Measurements from ENCODE around the gene PUM2.

- TF ChIP-seq POLR2A (IDR thresholded peaks at IDR 0.05; ENCODE audit: control extremely low read depth in 1 of 2, low read depth in 2 of 2, low read length in 2 of 2) (no peak), CTCF (IDR thresholded peaks at IDR 0.05; ENCODE audit: control extremely low read depth in 1 of 3, insufficient read depth in 1 of 3, low read depth in 1 of 3, low read length in 3 of 3) (no peak), RAD21 (IDR thresholded peaks at IDR 0.05 in 1 of 2, conservative IDR thresholded peaks at IDR 0.05 in 1 of 2; ENCODE audit: low read depth in 2 of 2, low read length in 2 of 2) (no peak), EZH2 (IDR thresholded peaks at IDR 0.05; ENCODE audit: low read depth, low read length, severe bottlenecking) (no peak), ZNF274 (IDR thresholded peaks at IDR 0.05; ENCODE audit: borderline replicate concordance, extremely low read depth, low read length) (no peak), HDAC6 (IDR thresholded peaks at IDR 0.05; ENCODE audit: low read depth, low read length) (no peak), E2F6 (IDR thresholded peaks at IDR 0.05) (no peak), TAF7 (optimal IDR thresholded peaks at IDR 0.05; ENCODE audit: borderline replicate concordance, low read depth, low read length) (no peak), SIN3A (conservative IDR thresholded peaks at IDR 0.05 in 1 of 2, IDR thresholded peaks at IDR 0.05 in 1 of 2; ENCODE audit: low read depth in 1 of 2, low read length in 2 of 2) (no peak), ASH2L (IDR thresholded peaks at IDR 0.05; ENCODE audit: low read length) (no peak), TAF1 (IDR thresholded peaks at IDR 0.05; ENCODE audit: low read depth, low read length) (no peak), BCL11A (IDR thresholded peaks at IDR 0.05; ENCODE audit: low read depth in 2 of 2, low read length in 2 of 2) (no peak)
- TF ChIP-seq, protein P1, sequence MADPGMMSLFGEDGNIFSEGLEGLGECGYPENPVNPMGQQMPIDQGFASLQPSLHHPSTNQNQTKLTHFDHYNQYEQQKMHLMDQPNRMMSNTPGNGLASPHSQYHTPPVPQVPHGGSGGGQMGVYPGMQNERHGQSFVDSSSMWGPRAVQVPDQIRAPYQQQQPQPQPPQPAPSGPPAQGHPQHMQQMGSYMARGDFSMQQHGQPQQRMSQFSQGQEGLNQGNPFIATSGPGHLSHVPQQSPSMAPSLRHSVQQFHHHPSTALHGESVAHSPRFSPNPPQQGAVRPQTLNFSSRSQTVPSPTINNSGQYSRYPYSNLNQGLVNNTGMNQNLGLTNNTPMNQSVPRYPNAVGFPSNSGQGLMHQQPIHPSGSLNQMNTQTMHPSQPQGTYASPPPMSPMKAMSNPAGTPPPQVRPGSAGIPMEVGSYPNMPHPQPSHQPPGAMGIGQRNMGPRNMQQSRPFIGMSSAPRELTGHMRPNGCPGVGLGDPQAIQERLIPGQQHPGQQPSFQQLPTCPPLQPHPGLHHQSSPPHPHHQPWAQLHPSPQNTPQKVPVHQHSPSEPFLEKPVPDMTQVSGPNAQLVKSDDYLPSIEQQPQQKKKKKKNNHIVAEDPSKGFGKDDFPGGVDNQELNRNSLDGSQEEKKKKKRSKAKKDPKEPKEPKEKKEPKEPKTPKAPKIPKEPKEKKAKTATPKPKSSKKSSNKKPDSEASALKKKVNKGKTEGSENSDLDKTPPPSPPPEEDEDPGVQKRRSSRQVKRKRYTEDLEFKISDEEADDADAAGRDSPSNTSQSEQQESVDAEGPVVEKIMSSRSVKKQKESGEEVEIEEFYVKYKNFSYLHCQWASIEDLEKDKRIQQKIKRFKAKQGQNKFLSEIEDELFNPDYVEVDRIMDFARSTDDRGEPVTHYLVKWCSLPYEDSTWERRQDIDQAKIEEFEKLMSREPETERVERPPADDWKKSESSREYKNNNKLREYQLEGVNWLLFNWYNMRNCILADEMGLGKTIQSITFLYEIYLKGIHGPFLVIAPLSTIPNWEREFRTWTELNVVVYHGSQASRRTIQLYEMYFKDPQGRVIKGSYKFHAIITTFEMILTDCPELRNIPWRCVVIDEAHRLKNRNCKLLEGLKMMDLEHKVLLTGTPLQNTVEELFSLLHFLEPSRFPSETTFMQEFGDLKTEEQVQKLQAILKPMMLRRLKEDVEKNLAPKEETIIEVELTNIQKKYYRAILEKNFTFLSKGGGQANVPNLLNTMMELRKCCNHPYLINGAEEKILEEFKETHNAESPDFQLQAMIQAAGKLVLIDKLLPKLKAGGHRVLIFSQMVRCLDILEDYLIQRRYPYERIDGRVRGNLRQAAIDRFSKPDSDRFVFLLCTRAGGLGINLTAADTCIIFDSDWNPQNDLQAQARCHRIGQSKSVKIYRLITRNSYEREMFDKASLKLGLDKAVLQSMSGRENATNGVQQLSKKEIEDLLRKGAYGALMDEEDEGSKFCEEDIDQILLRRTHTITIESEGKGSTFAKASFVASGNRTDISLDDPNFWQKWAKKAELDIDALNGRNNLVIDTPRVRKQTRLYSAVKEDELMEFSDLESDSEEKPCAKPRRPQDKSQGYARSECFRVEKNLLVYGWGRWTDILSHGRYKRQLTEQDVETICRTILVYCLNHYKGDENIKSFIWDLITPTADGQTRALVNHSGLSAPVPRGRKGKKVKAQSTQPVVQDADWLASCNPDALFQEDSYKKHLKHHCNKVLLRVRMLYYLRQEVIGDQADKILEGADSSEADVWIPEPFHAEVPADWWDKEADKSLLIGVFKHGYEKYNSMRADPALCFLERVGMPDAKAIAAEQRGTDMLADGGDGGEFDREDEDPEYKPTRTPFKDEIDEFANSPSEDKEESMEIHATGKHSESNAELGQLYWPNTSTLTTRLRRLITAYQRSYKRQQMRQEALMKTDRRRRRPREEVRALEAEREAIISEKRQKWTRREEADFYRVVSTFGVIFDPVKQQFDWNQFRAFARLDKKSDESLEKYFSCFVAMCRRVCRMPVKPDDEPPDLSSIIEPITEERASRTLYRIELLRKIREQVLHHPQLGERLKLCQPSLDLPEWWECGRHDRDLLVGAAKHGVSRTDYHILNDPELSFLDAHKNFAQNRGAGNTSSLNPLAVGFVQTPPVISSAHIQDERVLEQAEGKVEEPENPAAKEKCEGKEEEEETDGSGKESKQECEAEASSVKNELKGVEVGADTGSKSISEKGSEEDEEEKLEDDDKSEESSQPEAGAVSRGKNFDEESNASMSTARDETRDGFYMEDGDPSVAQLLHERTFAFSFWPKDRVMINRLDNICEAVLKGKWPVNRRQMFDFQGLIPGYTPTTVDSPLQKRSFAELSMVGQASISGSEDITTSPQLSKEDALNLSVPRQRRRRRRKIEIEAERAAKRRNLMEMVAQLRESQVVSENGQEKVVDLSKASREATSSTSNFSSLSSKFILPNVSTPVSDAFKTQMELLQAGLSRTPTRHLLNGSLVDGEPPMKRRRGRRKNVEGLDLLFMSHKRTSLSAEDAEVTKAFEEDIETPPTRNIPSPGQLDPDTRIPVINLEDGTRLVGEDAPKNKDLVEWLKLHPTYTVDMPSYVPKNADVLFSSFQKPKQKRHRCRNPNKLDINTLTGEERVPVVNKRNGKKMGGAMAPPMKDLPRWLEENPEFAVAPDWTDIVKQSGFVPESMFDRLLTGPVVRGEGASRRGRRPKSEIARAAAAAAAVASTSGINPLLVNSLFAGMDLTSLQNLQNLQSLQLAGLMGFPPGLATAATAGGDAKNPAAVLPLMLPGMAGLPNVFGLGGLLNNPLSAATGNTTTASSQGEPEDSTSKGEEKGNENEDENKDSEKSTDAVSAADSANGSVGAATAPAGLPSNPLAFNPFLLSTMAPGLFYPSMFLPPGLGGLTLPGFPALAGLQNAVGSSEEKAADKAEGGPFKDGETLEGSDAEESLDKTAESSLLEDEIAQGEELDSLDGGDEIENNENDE (IDR thresholded peaks at IDR 0.05; ENCODE audit: insufficient replicate concordance, low read length), result no peak
- TF ChIP-seq, protein P2, sequence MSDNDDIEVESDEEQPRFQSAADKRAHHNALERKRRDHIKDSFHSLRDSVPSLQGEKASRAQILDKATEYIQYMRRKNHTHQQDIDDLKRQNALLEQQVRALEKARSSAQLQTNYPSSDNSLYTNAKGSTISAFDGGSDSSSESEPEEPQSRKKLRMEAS (IDR thresholded peaks at IDR 0.05), result no peak
Measured at GRCh38 chr2:20209373-20210109, 141.1 kb downstream of the PUM2 start.

Measured in H1 (cell line).